ENCODE measurements around the gene ATAD2B.

DNA sequence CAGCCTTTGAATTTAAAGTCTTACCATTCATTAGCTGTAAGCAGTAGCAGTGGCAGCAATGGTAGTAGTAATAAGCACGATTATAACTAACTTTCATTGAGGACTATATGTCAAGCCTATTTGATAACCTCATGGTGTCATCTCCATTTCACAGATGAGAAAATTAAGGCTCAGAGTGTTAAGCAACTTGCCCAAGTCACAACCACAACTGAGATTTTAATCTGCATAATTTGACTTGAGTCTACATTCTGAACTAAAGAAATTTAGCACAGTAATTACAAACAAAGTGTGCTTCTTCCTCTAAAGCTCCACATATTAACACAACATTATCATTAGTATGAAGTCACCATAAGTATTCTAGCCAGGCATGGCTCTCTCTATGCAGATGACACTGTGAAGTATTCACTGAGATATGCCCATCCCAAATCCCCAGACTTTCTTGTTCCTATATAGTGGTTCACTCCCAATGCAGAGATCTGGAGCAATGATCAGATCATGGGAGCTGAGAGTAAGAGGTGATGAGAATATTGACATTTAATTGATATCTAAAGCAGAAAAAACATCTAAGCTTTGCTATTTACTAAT, 120.2 kb downstream of the ATAD2B start:
- TF ChIP-seq, protein P1, sequence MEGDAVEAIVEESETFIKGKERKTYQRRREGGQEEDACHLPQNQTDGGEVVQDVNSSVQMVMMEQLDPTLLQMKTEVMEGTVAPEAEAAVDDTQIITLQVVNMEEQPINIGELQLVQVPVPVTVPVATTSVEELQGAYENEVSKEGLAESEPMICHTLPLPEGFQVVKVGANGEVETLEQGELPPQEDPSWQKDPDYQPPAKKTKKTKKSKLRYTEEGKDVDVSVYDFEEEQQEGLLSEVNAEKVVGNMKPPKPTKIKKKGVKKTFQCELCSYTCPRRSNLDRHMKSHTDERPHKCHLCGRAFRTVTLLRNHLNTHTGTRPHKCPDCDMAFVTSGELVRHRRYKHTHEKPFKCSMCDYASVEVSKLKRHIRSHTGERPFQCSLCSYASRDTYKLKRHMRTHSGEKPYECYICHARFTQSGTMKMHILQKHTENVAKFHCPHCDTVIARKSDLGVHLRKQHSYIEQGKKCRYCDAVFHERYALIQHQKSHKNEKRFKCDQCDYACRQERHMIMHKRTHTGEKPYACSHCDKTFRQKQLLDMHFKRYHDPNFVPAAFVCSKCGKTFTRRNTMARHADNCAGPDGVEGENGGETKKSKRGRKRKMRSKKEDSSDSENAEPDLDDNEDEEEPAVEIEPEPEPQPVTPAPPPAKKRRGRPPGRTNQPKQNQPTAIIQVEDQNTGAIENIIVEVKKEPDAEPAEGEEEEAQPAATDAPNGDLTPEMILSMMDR (IDR thresholded peaks at IDR 0.05): no peak
- TF ChIP-seq EP300 (IDR thresholded peaks at IDR 0.05; ENCODE audit: low read depth): no peak
- no peak for TF ChIP-seq POLR2A (IDR thresholded peaks at IDR 0.05)

Data from transverse colon (tissue), 3 donors.